Left cardiac atrium (tissue), 4 donors: Measurements from ENCODE around the gene THRB. TPM values are rescaled to one million over a fixed set of nuclear protein-coding genes. Genes with fewer than 3 reads are reported as not detected.

Experiments
- ATAC-seq, 2 donors: fragments of 200-7000 bp; cut with Tn5 transposase; one replicate each; pipeline ENCODE4 v1.9.1; 2020; ENCODE audit warnings: mild to moderate bottlenecking in 2 of 2, moderate library complexity in 2 of 2
- DNase-seq: peaks from one replicate; pipeline ENCODE4 v3.0.0-alpha.2; 2020
- intact Hi-C, 2 donors: fragments of 100-400 bp; cut with DNase I; formaldehyde crosslinking; loops; one replicate each; pipeline versions ENCODE4 v1.14.1 to v1.15.1; 2022 to 2023
- total RNA-seq, 2 donors: library from RNA; stranded (reverse); fragmentation: NEBNext Ultra II Directional; extraction: Animal tissue kit (Norgen Biotek cat#: 25700); gene quantifications; one replicate each; pipeline ENCODE4 v1.2.1, GENCODE V29; 2021
- donor health status: DM: no; HTN: yes; CAD: no.
- donor health status: DM: no; HTN: yes; CAD: no; lungs with severe emphysema.
- donor health status: DM: yes; HTN: yes; CAD: no.
- donor health status: Dilated cardiomyopathy.

The THRB gene
- total RNA-seq, 2 donors from 2014 or later = 8.3 to 15.4 TPM

GRCh38 chr3:24496529-24497482, 2.2 kb upstream of the THRB start:
- ATAC-seq = peak; percentile 21 to 43
- peak; percentile 88 for DNase-seq
- intact Hi-C loops = loop anchor here (5.0 to 10.0 kb wide), 3 partner anchors 132 to 235 kb away; no protein-coding TSS in a partner anchor

- intact Hi-C loops = loop anchor here (5.0 to 10.0 kb wide), 3 partner anchors 131 to 233 kb away; no protein-coding TSS in a partner anchor
- ATAC-seq (peak; percentile 42 to 55), DNase-seq (peak; percentile 58)
Observed at GRCh38 chr3:24495326-24495994, 810 bp upstream of the THRB start.

DNA sequence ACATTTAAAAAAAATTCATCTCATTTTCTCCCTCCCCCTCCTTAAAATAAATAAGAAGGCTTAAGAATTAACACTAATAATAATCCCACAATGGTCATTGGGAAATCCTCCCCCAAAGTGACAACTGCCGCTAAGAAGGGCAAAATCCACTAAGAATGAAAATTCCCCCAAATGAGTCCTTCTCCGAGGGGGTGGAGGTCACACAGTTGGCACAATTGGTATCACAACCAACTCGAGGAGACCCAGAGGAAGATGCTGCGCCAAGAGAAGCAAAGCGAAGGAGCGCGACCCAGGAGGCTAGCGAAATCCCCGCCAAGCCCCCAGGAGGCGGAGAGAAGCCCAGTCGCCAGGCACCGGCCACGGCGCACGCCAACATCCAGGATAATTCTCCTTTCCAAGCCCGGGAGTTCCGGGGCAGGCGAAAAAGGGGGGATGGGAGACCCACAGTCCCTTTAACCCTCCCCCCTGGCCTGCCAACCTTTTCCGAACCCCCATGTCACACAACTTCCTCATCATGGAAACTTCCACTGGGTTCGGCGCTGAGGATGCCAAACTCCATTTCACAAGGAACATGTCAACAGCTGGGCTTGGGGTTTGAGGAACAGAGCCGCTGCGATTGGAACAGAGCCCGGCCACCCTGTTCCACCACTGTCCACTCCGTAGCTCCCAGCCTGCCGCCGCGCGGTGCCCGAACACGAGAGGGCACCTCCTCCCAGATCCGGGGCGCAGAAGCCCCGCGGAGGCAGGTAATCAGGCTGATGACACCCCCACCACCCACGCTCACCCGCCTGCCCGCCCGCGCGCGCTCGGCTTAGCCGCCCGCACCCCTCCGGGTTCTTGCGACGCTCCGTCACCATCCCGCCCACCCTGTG, 668 bp downstream of the THRB start:
- peak; percentile 80 for DNase-seq
- intact Hi-C loops = loop anchor here (10.0 kb wide), 2 partner anchors 129 to 229 kb away; no protein-coding TSS in a partner anchor
- peak; percentile 73 to 76 for ATAC-seq

DNA sequence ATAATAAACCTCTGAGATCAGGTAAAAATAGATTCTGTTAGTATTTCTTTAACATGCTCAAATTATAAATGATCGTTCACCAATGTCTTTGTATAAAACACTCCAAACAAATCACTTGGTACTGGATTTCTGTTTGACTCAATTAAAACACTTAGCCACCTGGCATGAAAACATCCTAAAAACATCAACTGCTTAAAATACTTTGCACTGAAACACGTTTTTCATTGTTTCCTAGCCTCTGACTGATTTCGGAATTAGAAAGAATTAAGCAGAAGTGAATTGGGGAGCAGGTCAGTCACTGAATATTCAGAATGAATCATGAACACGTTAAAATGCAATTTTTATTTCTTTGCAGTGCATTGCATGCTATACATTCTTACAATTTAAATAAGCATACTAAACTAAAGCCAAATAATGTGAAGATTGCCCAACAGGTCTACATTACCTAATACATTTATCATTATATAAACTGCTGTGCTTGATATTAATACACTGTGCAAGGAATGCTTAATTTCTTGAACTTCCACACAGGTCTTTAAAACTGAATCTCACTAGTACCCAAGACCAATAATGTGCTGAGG, 1.6 kb downstream of the THRB start:
- intact Hi-C loops = loop anchor here (10.0 kb wide), 2 partner anchors 128 to 228 kb away; no protein-coding TSS in a partner anchor
- DNase-seq = no peak
- no peak for ATAC-seq

DNA sequence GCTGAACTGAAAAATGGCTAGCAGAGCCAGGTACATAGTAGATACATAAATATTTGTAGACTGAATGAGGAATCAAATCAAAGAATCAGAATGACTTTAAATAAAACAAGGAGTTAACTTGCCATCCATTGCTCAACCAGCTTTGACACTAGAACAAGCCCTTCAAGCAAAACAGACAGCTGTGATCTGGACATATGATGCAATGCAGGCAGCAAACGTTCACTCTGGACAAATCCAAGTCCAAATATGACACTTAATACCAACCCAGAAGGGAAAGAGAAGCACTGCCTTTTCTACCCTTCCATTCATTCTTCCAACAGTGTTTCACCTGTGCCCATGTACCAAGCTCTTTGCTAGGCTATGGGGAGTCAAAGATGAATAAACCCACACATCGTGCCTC, 4.5 kb downstream of the THRB start:
- no peak for ATAC-seq
- DNase-seq = peak; percentile 19
- intact Hi-C loops = loop anchor here (10.0 kb wide), 2 partner anchors 125 to 225 kb away; no protein-coding TSS in a partner anchor

DNA sequence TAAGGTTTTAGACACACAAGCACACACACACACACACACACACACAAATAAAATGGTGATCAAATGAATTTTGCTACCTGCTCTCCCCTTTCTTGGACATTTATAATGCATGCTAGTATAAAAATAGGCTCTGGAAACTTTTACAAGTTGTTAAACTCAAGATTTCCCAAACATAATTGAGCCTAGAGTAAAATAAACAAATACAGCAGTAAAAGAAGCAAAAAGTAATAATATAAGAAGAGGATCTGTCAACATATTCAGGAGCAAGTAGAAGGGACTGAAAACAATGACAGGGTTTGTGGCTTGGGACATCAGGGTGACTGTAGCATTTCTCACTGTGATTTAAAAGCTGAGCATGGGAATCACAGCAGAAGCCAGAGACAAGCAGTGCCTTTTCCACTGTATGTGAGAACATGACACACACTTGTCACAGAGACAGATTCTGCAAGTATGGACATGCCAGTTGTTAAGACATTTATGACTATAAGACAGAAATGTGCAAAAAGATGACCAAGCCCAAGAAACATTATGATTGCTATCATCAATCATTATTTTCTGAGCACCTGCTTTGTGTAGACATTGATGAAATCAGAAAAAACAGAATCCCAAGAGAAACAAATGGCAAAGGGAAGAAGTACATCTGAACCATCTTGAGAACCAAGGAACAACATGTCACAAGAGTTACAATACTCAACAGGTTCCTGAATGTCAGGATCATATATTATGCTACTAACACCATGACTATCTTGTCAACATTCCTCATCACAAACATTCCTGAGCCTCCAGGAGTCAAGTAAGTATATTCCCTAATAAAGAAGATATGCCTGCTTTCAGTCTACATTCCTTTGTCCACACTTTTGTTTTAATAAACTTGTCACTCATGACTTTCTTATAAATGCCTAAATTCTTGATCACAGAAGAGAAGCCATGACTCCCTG, 7.1 kb downstream of the THRB start:
- ATAC-seq (no peak), DNase-seq (no peak)
- intact Hi-C loops = no loop called here

DNA sequence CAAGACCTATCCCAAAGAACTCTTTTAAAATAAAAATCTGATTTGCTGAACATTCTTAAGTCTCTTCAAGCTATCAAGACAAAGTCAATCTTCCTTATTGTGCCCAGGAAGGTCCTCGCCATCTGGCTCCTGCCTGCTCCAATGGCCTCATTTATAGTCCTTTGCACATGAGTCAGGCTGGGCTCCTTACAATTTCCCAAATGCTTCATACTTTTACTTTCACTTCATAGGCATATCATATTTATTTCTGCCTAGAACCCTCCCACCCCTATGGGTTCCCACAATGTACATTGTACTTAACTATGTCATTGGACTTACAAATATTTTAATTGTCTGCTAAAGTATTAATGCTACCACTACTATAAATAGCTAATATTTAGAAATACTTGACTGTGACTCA, 9.1 kb downstream of the THRB start:
- ATAC-seq = no peak
- intact Hi-C loops = no loop called here
- DNase-seq = no peak

GRCh38 chr3:24483873-24484272, 10.8 kb downstream of the THRB start:
- ATAC-seq (peak in 1 of 2 donors; percentile 49), DNase-seq (peak; percentile 32)
- intact Hi-C loops = no loop called here

GRCh38 chr3:24482096-24482705, 12.4 kb downstream of the THRB start:
- no peak for DNase-seq
- intact Hi-C loops = no loop called here
- no peak for ATAC-seq

DNA sequence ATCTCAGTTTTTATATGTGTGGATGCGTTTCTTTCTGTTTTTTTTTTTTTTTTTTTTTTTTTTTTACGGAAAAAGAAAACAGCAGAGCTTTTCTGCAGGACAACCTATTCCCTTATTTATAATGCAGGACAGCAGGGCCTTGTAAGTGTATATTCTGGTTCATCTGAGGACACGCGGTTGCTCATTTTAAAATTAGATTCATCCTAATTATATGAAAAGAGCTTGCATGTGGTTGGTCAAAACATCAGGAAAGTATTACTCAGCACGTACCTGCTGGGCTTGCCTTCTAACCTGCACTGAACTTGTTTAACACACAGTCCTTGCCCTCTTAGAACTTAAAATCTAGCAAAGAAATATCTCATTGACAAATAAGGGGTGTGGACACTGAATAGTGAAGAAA, 13.5 kb downstream of the THRB start:
- no peak for ATAC-seq
- DNase-seq = no peak
- intact Hi-C loops = no loop called here

GRCh38 chr3:24480497-24480896, 14.2 kb downstream of the THRB start:
- intact Hi-C loops = no loop called here
- ATAC-seq (no peak), DNase-seq (no peak)

- DNase-seq (no peak), ATAC-seq (no peak)
- intact Hi-C loops = no loop called here
Observed at GRCh38 chr3:24479816-24480215, 14.8 kb downstream of the THRB start.

DNA sequence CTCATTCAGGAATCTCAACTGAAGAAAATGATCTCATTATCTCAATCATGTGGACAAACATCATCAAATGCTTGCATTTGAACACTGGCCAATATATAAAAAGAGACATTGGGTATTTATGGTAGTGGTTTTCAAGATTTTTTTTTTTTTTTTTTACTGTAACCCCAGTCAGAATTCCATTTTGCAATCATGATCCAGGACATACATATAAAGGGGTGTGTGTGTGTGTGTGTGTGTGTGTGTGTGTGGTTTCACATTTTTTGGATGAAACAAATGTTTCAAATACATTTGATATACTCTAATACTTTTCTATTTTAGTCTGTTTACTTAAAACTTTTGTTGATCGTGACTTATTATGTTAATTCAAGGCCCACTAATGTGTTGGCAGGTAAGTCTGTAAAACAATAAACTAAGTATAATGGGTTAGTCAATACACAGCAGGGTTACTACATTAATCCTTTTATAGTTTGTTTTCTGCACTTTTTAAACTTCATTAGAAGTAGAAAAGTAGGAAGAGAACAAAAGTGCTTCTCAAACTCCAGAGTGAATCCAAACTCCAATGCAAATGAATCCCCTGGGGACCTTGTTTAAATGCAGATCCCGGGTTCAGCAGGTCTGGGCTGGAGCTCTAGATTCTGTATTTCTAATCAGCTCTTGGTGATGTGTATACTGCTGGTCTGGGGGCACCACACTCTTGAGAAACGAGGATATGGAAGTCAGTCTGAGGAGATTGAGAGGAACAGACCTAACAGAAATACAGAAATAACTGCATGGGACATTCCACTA, 17.6 kb downstream of the THRB start:
- ATAC-seq (no peak), DNase-seq (no peak)
- intact Hi-C loops = no loop called here

GRCh38 chr3:24475925-24476324, 18.7 kb downstream of the THRB start:
- intact Hi-C loops = no loop called here
- ATAC-seq (no peak), DNase-seq (no peak)

DNA sequence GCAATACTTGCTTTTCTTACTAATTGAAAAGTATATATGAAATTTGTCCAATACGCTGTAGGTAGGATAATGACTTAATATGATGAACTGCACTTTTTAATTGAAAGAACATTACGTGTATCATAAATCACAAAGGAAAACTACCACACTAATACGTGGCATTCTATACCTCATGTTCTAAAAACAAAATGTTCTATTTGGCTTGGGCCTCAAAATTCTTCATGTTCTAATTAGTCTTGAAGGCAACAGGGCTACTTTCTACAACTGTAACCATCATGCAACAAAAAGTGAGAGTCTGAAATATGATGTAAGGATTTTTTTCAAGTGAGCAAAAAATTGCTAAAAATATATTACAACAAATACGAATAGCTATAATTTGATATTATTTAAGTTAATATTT, 19.8 kb downstream of the THRB start:
- DNase-seq (no peak), ATAC-seq (no peak)
- intact Hi-C loops = no loop called here

DNA sequence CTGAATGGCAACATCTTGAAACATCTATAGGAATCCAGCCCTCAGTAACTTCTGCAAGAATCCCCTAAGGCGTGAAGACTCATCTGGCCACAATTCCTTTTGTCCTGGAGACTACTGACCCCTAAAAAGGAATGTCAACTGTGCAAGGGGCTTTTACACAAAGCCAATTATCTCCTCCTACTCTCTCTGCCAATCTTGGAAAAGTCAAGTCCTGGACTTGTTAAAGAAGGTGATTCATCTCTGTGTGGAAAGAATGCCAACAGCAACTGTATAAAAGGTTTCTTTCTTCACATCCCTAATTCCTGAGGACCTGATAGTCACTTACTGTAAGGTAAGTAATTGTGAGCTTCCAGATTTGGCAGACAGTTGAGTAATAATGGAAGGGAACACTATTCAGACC, 22.3 kb downstream of the THRB start:
- intact Hi-C loops = no loop called here
- no peak for DNase-seq
- no peak for ATAC-seq

DNA sequence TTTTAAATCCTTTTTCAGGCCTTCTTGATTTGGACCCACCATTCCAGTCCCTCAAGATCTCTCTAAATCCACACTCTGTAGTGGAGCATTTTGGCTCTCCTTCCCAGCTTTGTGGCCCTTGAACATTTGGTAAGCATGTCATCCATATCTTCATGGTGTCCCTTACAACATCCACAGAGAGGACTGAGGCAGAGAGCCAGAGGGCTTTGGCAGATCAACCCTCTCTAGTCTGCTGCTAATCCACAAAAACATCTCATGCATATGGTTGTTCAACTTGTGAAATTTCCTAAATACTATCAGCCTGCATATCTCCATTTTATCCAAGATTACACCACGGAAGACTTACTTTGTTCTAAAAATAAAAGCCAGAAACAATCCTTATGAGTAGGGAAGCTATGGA, 23.2 kb downstream of the THRB start:
- ATAC-seq (no peak), DNase-seq (no peak)
- intact Hi-C loops = no loop called here
